Erythroblast (primary cell): Measurements from ENCODE around the gene PTPRN2.
"Not testable (repeated sequence)": the region's sequence is repeated elsewhere in the genome, so short reads cannot be mapped to it uniquely, and the experiment has no call there.

ENCODE experiments used
- GATA1 ChIP-seq: IDR thresholded peaks from 2 replicates; pipeline ENCODE4 v1.6.1; 2011; ENCODE audit warnings: low read depth, mild to moderate bottlenecking, control low read depth, low read length, moderate library complexity
- POLR2A ChIP-seq: IDR thresholded peaks from 2 replicates; pipeline ENCODE4 v1.6.1; 2011; ENCODE audit warnings: mild to moderate bottlenecking, low read length

DNA sequence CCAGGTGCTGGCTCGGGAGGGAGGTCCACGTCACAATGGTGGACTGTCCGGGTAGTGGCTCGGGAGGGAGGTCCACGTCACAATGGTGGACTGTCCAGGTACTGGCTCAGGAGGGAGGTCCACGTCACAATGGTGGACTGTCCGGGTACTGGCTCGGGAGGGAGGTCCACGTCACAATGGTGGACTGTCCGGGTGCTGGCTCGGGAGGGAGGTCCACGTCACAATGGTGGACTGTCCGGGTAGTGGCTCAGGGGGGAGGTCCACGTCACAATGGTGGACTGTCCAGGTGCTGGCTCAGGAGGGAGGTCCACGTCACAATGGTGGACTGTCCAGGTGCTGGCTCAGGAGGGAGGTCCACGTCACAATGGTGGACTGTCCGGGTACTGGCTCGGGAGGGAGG lies 65.8 kb downstream of the PTPRN2 start:
- not testable (repeated sequence) for TF ChIP-seq POLR2A, GATA1
